HCT116 (cell line): ENCODE results near the gene DTWD2. TPM values are rescaled to one million over a fixed set of nuclear protein-coding genes. Genes with fewer than 3 reads are reported as not detected.
A peak's percentile ranks its signal among the peaks of the same experiment; 100 is the strongest.

Source experiments
- ATAC-seq: fragments of 200-7000 bp; cut with Tn5 transposase; 2 replicates; pipeline ENCODE4 v1.9.1; 2020; ENCODE audit warnings: mild to moderate bottlenecking, moderate library complexity
- Bru-seq: library from RNA; stranded (reverse); fragments of 400-500 nt; gene quantifications from one replicate; lab custom pipeline; 2021; lab: Mats Ljungman, UMichigan
- BruChase-seq, 2 experiments: library from RNA; stranded (reverse); fragments of 400-500 nt; gene quantifications; one replicate each; lab custom pipeline; 2021; lab: Mats Ljungman, UMichigan
- BruUV-seq: library from RNA; stranded (reverse); fragments of 400-500 nt; replicated peaks from 2 replicates; lab custom pipeline; 2021; lab: Mats Ljungman, UMichigan
- CTCF ChIA-PET: fragments of 300-600 bp; sonication (Branson Sonifier 250); formaldehyde crosslinking; loops from one replicate; lab custom pipeline; 2021; ENCODE audit warnings: antibody characterized with exemption; lab: Charles Lee
- POLR2A ChIA-PET: fragments of 300-600, 350-600 bp; sonication (Branson Sonifier 250); formaldehyde crosslinking; loops from one replicate; lab custom pipeline; 2021; ENCODE audit warnings: antibody characterized with exemption; lab: Charles Lee
- RAD21 ChIA-PET, 2 experiments: fragments of 300-600 bp; sonication (Branson Sonifier 250); formaldehyde crosslinking; loops; one replicate each; lab custom pipeline; 2023; ENCODE audit warnings: low total read pairs in 2 of 2; ENCODE audit not compliant: uncharacterized antibody in 2 of 2, unreplicated experiment in 2 of 2, low non-redundant PET in 1 of 2; lab: Charles Lee
- DNase-seq: peaks from one replicate; pipeline ENCODE4 v3.0.0-alpha.2; 2010; ENCODE audit warnings: low read depth, low spot score
- H2AFZ ChIP-seq: fragments of 200-600 bp; shearing (Covaris generic), sonication (generic); 2 replicates; pipeline ENCODE4 v1.6.1; 2017; ENCODE audit warnings: low read depth, mixed run types, mixed read lengths, antibody characterized with exemption, low read length; ENCODE audit not compliant: poor library complexity, severe bottlenecking
- H3K27ac ChIP-seq: 2 replicates; pipeline ENCODE4 v1.5.1; 2012; ENCODE audit warnings: low read depth, low read length
- H3K27me3 ChIP-seq: fragments of 200-600 bp; sonication (generic); 2 replicates; pipeline ENCODE4 v1.6.1; 2016; ENCODE audit warnings: mixed run types, low read length, mixed read lengths; ENCODE audit not compliant: insufficient read depth
- H3K36me3 ChIP-seq, 2 experiments: fragments of 200-500 bp in 1 of 2; fragments of 200-600 bp in 1 of 2; sonication (Bioruptor generic) in 1 of 2; sonication (generic) in 1 of 2; 2 replicates each; pipeline versions ENCODE4 v1.5.1 to v1.6.1; 2014 to 2016; ENCODE audit warnings: low read length in 2 of 2, inconsistent platforms in 1 of 2, mixed read lengths in 1 of 2, mixed run types in 1 of 2; ENCODE audit not compliant: insufficient read depth in 2 of 2, control insufficient read depth in 1 of 2
- H3K4me1 ChIP-seq, 2 experiments: fragments of 200-600 bp in 1 of 2; sonication (generic) in 1 of 2; 2 replicates each; pipeline versions ENCODE4 v1.5.1 to v1.6.1; 2012 to 2017; ENCODE audit warnings: low read length in 2 of 2, inconsistent platforms in 1 of 2, mild to moderate bottlenecking in 1 of 2, mixed read lengths in 1 of 2, mixed run types in 1 of 2, moderate library complexity in 1 of 2; ENCODE audit not compliant: insufficient read depth in 2 of 2, control insufficient read depth in 1 of 2
- H3K4me2 ChIP-seq: fragments of 200-600 bp; sonication (generic); 2 replicates; pipeline ENCODE4 v1.6.1; 2017; ENCODE audit warnings: mixed run types, low read length, mixed read lengths
- H3K4me3 ChIP-seq, 2 experiments: fragments of 200-600 bp in 1 of 2; sonication (generic) in 1 of 2; replicated peaks in 1 of 2; 2 replicates each; pipeline ENCODE4 v1.5.1; 2011 to 2016; ENCODE audit warnings: low read length in 2 of 2, control low read depth in 1 of 2, low read depth in 1 of 2, mild to moderate bottlenecking in 1 of 2, mixed read lengths in 1 of 2, mixed run types in 1 of 2
- H3K79me2 ChIP-seq: fragments of 200-600 bp; sonication (generic); 2 replicates; pipeline ENCODE4 v1.6.1; 2017; ENCODE audit warnings: mild to moderate bottlenecking, mixed run types, low read length, moderate library complexity, mixed read lengths; ENCODE audit not compliant: insufficient read depth
- H3K9ac ChIP-seq: fragments of 200-600 bp; sonication (generic); 2 replicates; pipeline ENCODE4 v1.6.1; 2016; ENCODE audit warnings: low read length, mixed read lengths
- H3K9me2 ChIP-seq: fragments of 200-600 bp; sonication (generic), shearing (Covaris generic); 2 replicates; pipeline ENCODE4 v1.6.1; 2017; ENCODE audit warnings: mixed run types, mild to moderate bottlenecking, moderate library complexity; ENCODE audit not compliant: insufficient read depth
- H3K9me3 ChIP-seq, 2 experiments: fragments of 200-500 bp in 1 of 2; fragments of 200-600 bp in 1 of 2; sonication (Bioruptor generic) in 1 of 2; sonication (generic) in 1 of 2; 2 replicates each; pipeline ENCODE4 v1.6.1; 2014 to 2017; ENCODE audit warnings: low read length in 2 of 2, mixed read lengths in 2 of 2, inconsistent platforms in 1 of 2, low read depth in 1 of 2, mild to moderate bottlenecking in 1 of 2, mixed run types in 1 of 2, moderate library complexity in 1 of 2; ENCODE audit not compliant: control insufficient read depth in 1 of 2, insufficient read depth in 1 of 2
- H4K20me1 ChIP-seq: fragments of 200-600 bp; sonication (generic), shearing (Covaris generic); 2 replicates; pipeline ENCODE4 v1.6.1; 2017; ENCODE audit warnings: mixed run types, mild to moderate bottlenecking, moderate library complexity; ENCODE audit not compliant: insufficient read depth
- ATF3 ChIP-seq: IDR thresholded peaks from 2 replicates; pipeline ENCODE4 v1.6.1; 2012
- CBX3 ChIP-seq: IDR thresholded peaks from 2 replicates; pipeline ENCODE4 v1.6.1; 2012; ENCODE audit warnings: low read depth
- CEBPB ChIP-seq: IDR thresholded peaks from 2 replicates; pipeline ENCODE4 v1.6.1; 2012; ENCODE audit warnings: low read depth
- CTCF ChIP-seq, 3 experiments: fragments of 200-600 bp in 1 of 3; sonication (generic) in 1 of 3; IDR thresholded peaks in 2 of 3; conservative IDR thresholded peaks in 1 of 3; 2 replicates each; pipeline ENCODE4 v1.5.1; 2012 to 2017; ENCODE audit warnings: low read depth in 2 of 3, low read length in 2 of 3, antibody characterized with exemption in 1 of 3, borderline replicate concordance in 1 of 3, control low read depth in 1 of 3, mild to moderate bottlenecking in 1 of 3, mixed read lengths in 1 of 3, mixed run types in 1 of 3, moderate library complexity in 1 of 3; ENCODE audit not compliant: insufficient read depth in 1 of 3
- EGR1 ChIP-seq: IDR thresholded peaks from 2 replicates; pipeline ENCODE4 v1.6.1; 2012; ENCODE audit warnings: low read depth
- ELF1 ChIP-seq: IDR thresholded peaks from 2 replicates; pipeline ENCODE4 v1.6.1; 2012; ENCODE audit warnings: low read depth, borderline replicate concordance
- EZH2 ChIP-seq: fragments of 200-600 bp; sonication (generic); IDR thresholded peaks from 2 replicates; pipeline ENCODE4 v1.6.1; 2017; ENCODE audit warnings: antibody characterized with exemption, mixed run types
- EZH2phosphoT487 ChIP-seq: fragments of 200-600 bp; IDR thresholded peaks from 2 replicates; pipeline ENCODE4 v1.6.1; 2018; ENCODE audit warnings: antibody characterized with exemption, borderline replicate concordance
- FOSL1 ChIP-seq: IDR thresholded peaks from 2 replicates; pipeline ENCODE4 v1.6.1; 2012; ENCODE audit warnings: low read depth
- JUND ChIP-seq: IDR thresholded peaks from 2 replicates; pipeline ENCODE4 v1.6.1; 2012
- MAX ChIP-seq: IDR thresholded peaks from 2 replicates; pipeline ENCODE4 v1.6.1; 2012
- POLR2A ChIP-seq: IDR thresholded peaks from 2 replicates; pipeline ENCODE4 v1.7.0; 2011; ENCODE audit warnings: borderline replicate concordance; ENCODE audit not compliant: insufficient read depth, insufficient read length; ENCODE audit errors: extremely low read depth
- RAD21 ChIP-seq: IDR thresholded peaks from 2 replicates; pipeline ENCODE4 v1.6.1; 2012; ENCODE audit warnings: low read depth, mild to moderate bottlenecking
- SIN3A ChIP-seq: IDR thresholded peaks from 2 replicates; pipeline ENCODE4 v1.6.1; 2012; ENCODE audit warnings: low read depth
- SP1 ChIP-seq: IDR thresholded peaks from 2 replicates; pipeline ENCODE4 v1.6.1; 2012; ENCODE audit warnings: low read depth
- SRF ChIP-seq: IDR thresholded peaks from 2 replicates; pipeline ENCODE4 v1.6.1; 2012; ENCODE audit warnings: low read depth
- TCF7L2 ChIP-seq: IDR thresholded peaks from 2 replicates; pipeline ENCODE4 v1.7.0; 2011; ENCODE audit warnings: borderline replicate concordance, inconsistent platforms; ENCODE audit not compliant: insufficient read depth, insufficient read length; ENCODE audit errors: extremely low read depth
- YY1 ChIP-seq: IDR thresholded peaks from 2 replicates; pipeline ENCODE4 v1.6.1; 2011; ENCODE audit warnings: low read length, low read depth, moderate library complexity, mild to moderate bottlenecking; ENCODE audit not compliant: insufficient replicate concordance; ENCODE audit errors: extremely low read depth
- ZBTB33 ChIP-seq: IDR thresholded peaks from 2 replicates; pipeline ENCODE4 v1.6.1; 2011; ENCODE audit warnings: mild to moderate bottlenecking, low read length, moderate library complexity; ENCODE audit not compliant: insufficient replicate concordance; ENCODE audit errors: extremely low read depth
- ZFX ChIP-seq: fragments of 450-650 bp; IDR thresholded peaks from 2 replicates; pipeline ENCODE4 v1.6.1; 2017
- ZNF274 ChIP-seq: fragments of 200-500 bp; sonication (Bioruptor generic); IDR thresholded peaks from 2 replicates; pipeline ENCODE4 v1.6.1; 2014; ENCODE audit warnings: mild to moderate bottlenecking, low read depth, low read length, inconsistent platforms
- intact Hi-C: fragments of 100-400 bp; cut with micrococcal nuclease; formaldehyde crosslinking; loops from 2 replicates; pipeline ENCODE4 v1.10.0; 2022
- long read RNA-seq: library from polyadenylated mRNA; unstranded; transcript quantifications from one replicate; pipeline ENCODE4 v2.0.0, GENCODE V29; 2021; ENCODE audit not compliant: unreplicated experiment
- polyA plus RNA-seq: library from polyadenylated mRNA; unstranded; fragments of >200 nt; gene quantifications from 2 replicates; pipeline ENCODE4 v1.2.1, GENCODE V29; 2012; ENCODE audit warnings: missing spikeins
- total RNA-seq: library from RNA; stranded (reverse); gene quantifications from one replicate; pipeline ENCODE4 v1.2.1, GENCODE V29; 2021; ENCODE audit not compliant: unreplicated experiment

DTWD2 gene
- 5.2 TPM for total RNA-seq
- 1.5 and 1.6 TPM in 2 replicates for polyA plus RNA-seq
- Bru-seq, nascent RNA = percentile 58 among the genes with signal in this experiment
- BruChase-seq, experiment 1, labeled RNA remaining after a 6-hour chase = percentile 53 among the genes with signal in this experiment
- percentile 51 among the genes with signal in this experiment for BruChase-seq, experiment 2, labeled RNA remaining after a 2-hour chase
- long read RNA-seq, full-length matches to known transcripts = 7 of 10 reads
- long read RNA-seq, partial matches to known transcripts = 1 of 10 reads
- long read RNA-seq, other reads (novel, unspliced or antisense) = 2 of 10 reads

GRCh38 chr5:118987988-118988865 is at the start of gene DTWD2:
Gene DTWD2, minus strand, starts transcription at chr5:118988547. Its CDS starts 36 bp downstream, at chr5:118988511.
- H4K20me1 ChIP-seq = no peaks in the 10 kb centered on the region
- H2AFZ ChIP-seq = peak within 1 kb of the TSS; percentile 99
- H3K36me3 ChIP-seq = no peaks in the 10 kb centered on the region
- H3K4me1 ChIP-seq = peaks cover 6 to 17% of the 10 kb centered on the region in 2 experiments; a peak in 3 of 4 replicates
- H3K27ac ChIP-seq = peak within 1 kb of the TSS; percentile 82
- peak within 1 kb of the TSS; percentile 75 for H3K9ac ChIP-seq
- ChIA-PET RAD21 (interaction anchor here (0.9 to 1.2 kb wide), 2 partner anchors 424 kb away, joined by 4 to 5 read pairs; no protein-coding TSS in a partner anchor), POLR2A (interaction anchor here (1.2 to 1.5 kb wide), 2 partner anchors 83 to 424 kb away, joined by 5 read pairs; partner anchors contain the start of gene DMXL1), CTCF (interaction anchor here (0.8 to 4.3 kb wide), 13 partner anchors 8 to 445 kb away, joined by 3 to 47 read pairs (median 4); no protein-coding TSS in a partner anchor)
- H3K9me3 ChIP-seq = no peaks in the 10 kb centered on the region
- ATAC-seq (peak; percentile 97), DNase-seq (peak; percentile 89)
- BruUV-seq = no TSS peak
- H3K9me2 ChIP-seq = no peaks in the 10 kb centered on the region
- peak within 1 kb of the TSS; percentile 57 to 70 for H3K4me3 ChIP-seq
- H3K79me2 ChIP-seq = no peaks in the 10 kb centered on the region
- no peaks in the 10 kb centered on the region for H3K27me3 ChIP-seq
- intact Hi-C loops = loop anchor here (1.0 to 10.0 kb wide), 5 partner anchors 82 to 754 kb away; no protein-coding TSS in a partner anchor
- H3K4me2 ChIP-seq = peak within 1 kb of the TSS; percentile 93
- TF ChIP-seq MAX (peak; percentile 67), CEBPB (no peak), CTCF (IDR thresholded peaks at IDR 0.05 in 2 of 3, conservative IDR thresholded peaks at IDR 0.05 in 1 of 3; ENCODE audit: borderline replicate concordance in 1 of 3, insufficient read depth in 1 of 3, low read depth in 2 of 3, low read length in 2 of 3) (peak; percentile 75 to 89 (median 77)), SP1 (peak; percentile 44; the same call in 1 of the 2 replicates), SIN3A (peak; percentile 53; the same call in 1 of the 2 replicates), YY1 (peak; percentile 87), SRF (no peak; the same call in 1 of the 2 replicates), ZBTB33 (no peak), EZH2phosphoT487 (no peak), TCF7L2 (peak; percentile 33), CBX3 (peak; percentile 73), RAD21 (peak; percentile 82), ELF1 (no peak), EZH2 (no peak), ATF3 (no peak), FOSL1 (no peak), ZFX (peak; percentile 95), ZNF274 (no peak), POLR2A (peak; percentile 66), EGR1 (0 out of 2 replicates have a peak, but pooled peaks have one; percentile 12), JUND (no peak)
